NCI-H82 treated with DMSO at 0.1 percent for 48 hours (cell line): ENCODE results near the gene SLC26A4.

ENCODE experiments used
- DNase-seq: peaks from one replicate; lab custom pipeline; 2025; ENCODE audit not compliant: unreplicated experiment; lab: John Stamatoyannopoulos, UW

Gene SLC26A4

DNA sequence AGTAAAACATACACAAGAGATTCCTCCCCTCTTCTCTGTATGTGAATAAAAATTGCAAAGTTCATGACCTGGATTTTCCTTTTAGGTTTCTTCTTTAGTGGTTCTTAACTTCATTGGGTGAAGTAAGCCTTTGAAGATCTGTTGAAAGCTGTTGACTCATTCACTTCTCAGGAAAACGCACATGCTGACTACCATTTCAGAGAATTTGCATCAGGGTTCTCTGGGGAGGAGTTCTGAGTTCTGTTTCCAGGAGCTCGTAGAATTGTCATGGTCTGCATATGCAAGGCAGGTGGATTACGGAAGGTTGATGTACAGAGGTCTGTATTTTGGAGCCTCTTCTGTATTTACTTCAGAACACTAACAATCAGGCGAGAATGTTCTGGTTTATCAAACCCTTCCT lies 962 bp upstream of the SLC26A4 start:
- DNase-seq = no peak

DNA sequence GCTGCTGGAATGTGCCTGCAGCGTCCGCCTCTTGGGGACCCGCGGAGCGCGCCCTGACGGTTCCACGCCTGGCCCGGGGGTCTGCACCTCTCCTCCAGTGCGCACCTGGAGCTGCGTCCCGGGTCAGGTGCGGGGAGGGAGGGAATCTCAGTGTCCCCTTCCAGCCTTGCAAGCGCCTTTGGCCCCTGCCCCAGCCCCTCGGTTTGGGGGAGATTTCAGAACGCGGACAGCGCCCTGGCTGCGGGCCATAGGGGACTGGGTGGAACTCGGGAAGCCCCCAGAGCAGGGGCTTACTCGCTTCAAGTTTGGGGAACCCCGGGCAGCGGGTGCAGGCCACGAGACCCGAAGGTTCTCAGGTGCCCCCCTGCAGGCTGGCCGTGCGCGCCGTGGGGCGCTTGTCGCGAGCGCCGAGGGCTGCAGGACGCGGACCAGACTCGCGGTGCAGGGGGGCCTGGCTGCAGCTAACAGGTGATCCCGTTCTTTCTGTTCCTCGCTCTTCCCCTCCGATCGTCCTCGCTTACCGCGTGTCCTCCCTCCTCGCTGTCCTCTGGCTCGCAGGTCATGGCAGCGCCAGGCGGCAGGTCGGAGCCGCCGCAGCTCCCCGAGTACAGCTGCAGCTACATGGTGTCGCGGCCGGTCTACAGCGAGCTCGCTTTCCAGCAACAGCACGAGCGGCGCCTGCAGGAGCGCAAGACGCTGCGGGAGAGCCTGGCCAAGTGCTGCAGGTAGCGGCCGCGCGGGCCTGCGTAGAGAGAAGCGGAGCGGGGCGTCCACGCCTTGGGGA lies 645 bp downstream of the SLC26A4 start:
- DNase-seq = no peak

- DNase-seq = no peak
These were observed 1.3 kb downstream of the SLC26A4 start for GRCh38 chr7:107661865-107662379.

DNA sequence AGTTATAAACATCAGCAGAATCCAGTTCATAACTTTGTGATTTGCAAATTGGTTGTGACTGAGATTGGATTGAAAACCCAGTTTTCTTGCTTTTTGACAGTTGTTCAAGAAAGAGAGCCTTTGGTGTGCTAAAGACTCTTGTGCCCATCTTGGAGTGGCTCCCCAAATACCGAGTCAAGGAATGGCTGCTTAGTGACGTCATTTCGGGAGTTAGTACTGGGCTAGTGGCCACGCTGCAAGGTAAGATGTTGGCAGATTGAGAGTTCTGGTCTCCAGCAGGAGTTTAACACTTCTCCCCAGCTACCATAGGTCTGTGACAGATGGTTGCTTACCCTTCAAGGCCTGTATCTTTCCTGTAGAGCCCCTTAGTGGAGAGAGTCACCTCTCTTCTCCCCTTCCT lies 2.6 kb downstream of the SLC26A4 start:
- DNase-seq = no peak

- no peak for DNase-seq
These were observed 6.2 kb downstream of the SLC26A4 start for GRCh38 chr7:107666790-107667189.

- no peak for DNase-seq
These were observed 6.7 kb downstream of the SLC26A4 start for GRCh38 chr7:107667341-107667740.

- no peak for DNase-seq
These were observed 7.7 kb downstream of the SLC26A4 start for GRCh38 chr7:107668296-107668695.

GRCh38 chr7:107672183-107672582 lies 11.6 kb downstream of the SLC26A4 start:
- no peak for DNase-seq

DNA sequence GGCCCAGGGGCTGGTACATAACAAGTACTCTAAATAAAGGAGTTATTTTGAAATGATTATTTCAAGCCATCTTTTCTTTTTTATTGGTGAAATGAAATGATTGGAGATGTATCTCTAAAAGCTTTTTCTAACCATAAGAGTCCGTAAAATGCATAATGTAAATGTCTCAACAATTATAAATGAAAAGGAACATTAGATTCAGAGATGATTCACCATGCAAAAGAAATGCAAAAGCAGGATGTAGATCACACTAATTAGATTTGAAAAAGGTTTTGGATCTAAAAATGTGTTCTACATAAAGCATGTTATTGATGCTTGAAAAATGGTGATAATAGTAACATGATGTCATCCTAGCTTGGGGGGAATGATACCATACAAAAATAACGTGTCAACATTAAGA lies 15.6 kb downstream of the SLC26A4 start:
- no peak for DNase-seq

DNA sequence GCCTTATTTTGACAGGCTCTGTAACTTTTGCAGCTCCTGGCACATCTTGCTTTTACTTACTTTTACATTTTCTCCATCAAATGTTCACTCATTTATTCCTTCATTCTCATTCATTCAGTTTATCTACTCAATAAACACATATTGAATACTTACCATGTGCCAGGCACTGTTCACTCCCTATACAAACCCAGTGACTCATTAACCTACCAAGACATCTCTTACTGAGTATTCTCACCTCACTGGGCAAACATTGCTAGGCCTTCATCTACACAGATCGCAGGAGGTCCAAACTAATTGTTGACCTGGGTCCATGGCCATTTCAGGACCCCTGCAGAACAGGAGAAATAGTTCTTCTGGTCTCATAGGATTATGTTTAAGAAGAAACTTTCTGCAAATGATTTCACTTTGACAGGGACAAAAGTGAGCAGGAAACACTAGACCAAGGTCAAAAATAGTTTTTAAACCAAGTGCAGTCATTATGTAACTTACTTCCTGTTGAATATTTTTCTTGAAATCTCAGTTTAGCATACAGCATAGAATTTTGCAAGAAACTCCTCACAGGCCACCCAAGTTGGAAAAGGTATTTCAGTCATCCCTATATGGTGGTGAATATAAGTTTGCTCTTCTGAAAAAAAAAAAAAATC lies 17.6 kb downstream of the SLC26A4 start:
- no peak for DNase-seq

- DNase-seq = no peak
These were observed 19.9 kb downstream of the SLC26A4 start for GRCh38 chr7:107680478-107680877.

- no peak for DNase-seq
These were observed 22.3 kb downstream of the SLC26A4 start for GRCh38 chr7:107682886-107683285.

DNA sequence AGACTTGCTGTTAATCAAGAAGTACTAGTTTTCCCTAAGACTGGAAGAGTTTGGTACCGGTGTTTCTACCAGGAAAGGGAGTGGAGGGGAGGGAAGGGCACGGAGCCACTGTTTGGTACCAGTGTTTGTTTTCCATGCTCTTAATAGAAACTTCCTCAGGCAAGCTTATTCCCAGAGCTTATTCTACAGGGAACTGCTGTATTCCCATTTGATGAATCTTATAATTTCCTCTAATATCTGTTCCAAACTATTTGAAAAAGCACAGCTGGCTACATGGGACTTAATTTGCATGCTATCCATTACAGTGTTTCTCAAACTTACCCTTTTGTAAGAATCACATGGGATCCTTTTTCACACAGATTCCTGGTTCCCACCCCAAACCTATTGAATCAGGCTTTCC lies 23.7 kb downstream of the SLC26A4 start:
- DNase-seq = no peak

DNA sequence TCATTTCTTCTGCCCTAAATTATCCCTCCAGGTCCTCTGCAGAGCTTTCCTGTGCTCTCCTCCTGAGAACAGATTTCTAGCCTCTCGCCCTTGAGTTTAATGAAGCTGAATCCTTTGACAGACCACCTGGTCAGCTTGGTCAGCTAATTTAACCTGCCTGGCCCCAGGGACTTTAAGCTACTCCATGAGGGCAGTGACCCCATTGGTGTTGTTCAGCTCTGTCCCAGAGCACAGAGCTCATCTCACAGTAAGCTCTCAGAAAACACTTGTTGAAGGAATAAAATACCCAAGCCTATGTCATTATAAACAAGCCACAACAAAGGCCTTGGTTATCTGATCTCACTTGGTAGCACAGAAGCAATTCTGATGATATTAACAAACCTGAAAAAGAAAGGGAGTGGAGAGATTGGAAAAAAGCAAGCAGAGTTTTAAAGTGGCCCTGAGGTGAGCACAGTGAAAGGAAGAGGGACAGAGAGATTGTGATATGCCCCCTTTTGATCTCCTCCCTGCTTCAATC lies 24.4 kb downstream of the SLC26A4 start:
- no peak for DNase-seq

GRCh38 chr7:107686816-107687387 lies 26.3 kb downstream of the SLC26A4 start:
- no peak for DNase-seq

- DNase-seq = no peak
These were observed 27.0 kb downstream of the SLC26A4 start for GRCh38 chr7:107687656-107688055.

- DNase-seq = no peak
These were observed 28.9 kb downstream of the SLC26A4 start for GRCh38 chr7:107689553-107689952.

DNA sequence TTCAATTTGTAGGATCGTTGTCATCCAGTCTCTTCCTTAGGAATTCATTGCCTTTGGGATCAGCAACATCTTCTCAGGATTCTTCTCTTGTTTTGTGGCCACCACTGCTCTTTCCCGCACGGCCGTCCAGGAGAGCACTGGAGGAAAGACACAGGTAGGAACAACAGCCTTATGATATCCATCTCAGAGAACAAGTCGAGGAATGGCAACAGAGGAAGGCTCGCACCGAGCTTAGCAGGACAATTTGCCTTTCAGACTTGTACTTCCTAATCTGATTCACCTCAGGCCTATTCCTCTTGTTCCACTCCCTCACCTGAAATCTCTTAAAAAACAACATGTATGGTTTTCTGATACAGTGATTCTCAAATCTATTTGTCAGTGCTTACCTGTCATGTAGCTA lies 29.5 kb downstream of the SLC26A4 start:
- no peak for DNase-seq

DNA sequence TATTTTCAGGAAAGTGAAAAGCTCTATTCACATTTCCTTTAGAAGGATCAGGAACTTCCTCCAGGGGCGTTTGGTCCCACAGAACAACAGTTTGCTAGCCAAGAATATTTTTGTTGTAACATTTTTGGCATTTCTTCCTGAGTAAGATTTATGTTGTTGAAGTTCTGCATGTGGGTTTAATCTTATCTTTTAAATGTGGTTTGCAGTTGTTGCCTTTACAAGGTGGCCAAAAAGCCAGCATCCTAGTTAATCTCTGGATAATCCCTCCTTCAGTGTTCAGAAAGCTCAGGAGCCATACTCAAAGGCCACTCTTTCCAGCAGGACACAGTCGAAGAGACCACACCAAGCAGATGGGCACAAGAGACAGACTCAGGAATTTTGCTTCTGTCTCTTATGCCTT lies 30.0 kb downstream of the SLC26A4 start:
- peak; percentile 83 for DNase-seq

GRCh38 chr7:107691716-107692115 lies 31.1 kb downstream of the SLC26A4 start:
- no peak for DNase-seq

GRCh38 chr7:107692501-107692900 lies 31.9 kb downstream of the SLC26A4 start:
- no peak for DNase-seq

- no peak for DNase-seq
These were observed 32.8 kb downstream of the SLC26A4 start for GRCh38 chr7:107693396-107693795.
